ENCODE data around the gene CALD1. TPM values are rescaled to one million over a fixed set of nuclear protein-coding genes. Genes with fewer than 3 reads are reported as not detected.
"Not testable (repeated sequence)": the region's sequence is repeated elsewhere in the genome, so short reads cannot be mapped to it uniquely, and the experiment has no call there.

Gene CALD1
- total and polyA plus RNA-seq, 8 donors: 146 to 1,007 (median 302) TPM

- peak overlapping the region in 1 of 5 donors; percentile 31 for H3K27ac ChIP-seq
- DNase-seq: no peak
- no peaks in the 10 kb centered on the region for H3K27me3 ChIP-seq
- TF ChIP-seq CTCF (IDR thresholded peaks at IDR 0.05) (no peak), POLR2A (IDR thresholded peaks at IDR 0.05) (no peak), EP300 (IDR thresholded peaks at IDR 0.05) (no peak), POLR2AphosphoS5 (IDR thresholded peaks at IDR 0.05) (no peak)
- peaks cover 0 to 51% (median 11%) of the 10 kb centered on the region in 4 donors for H3K4me1 ChIP-seq
- no peak overlapping the region for H3K4me3 ChIP-seq
- WGBS, 5 donors: 59 to 81% (median 68%) methylated on average over 4 of the region's 4 CpGs
- intact Hi-C loops (cut with DNase I; ENCODE audit: low total_unique reads): no loop called here
- H3K36me3 ChIP-seq: peaks cover 10 to 85% (median 67%) of the 10 kb centered on the region in 4 donors
- H3K9me3 ChIP-seq: no peaks in the 10 kb centered on the region
Measured at GRCh38 chr7:134963036-134963435, 183.6 kb downstream of the CALD1 start.

- H3K27me3 ChIP-seq: no peaks in the 10 kb centered on the region
Measured at GRCh38 chr7:134966691-134967090, 187.3 kb downstream of the CALD1 start.

GRCh38 chr7:134968110-134968509 is 188.7 kb downstream of the CALD1 start:
- no peak for TF ChIP-seq CTCF (IDR thresholded peaks at IDR 0.05)
- TF ChIP-seq EP300 (IDR thresholded peaks at IDR 0.05): no peak
- no peak for TF ChIP-seq POLR2A (IDR thresholded peaks at IDR 0.05)
- no peak for TF ChIP-seq POLR2AphosphoS5 (IDR thresholded peaks at IDR 0.05)
- 78 to 92% (median 89%) methylated on average over 4 of the region's 4 CpGs for WGBS, 5 donors
- intact Hi-C loops (cut with DNase I; ENCODE audit: low total_unique reads): no loop called here
- Histone ChIP-seq H3K4me1 (peaks cover 0 to 21% (median 3%) of the 10 kb centered on the region in 4 donors), H3K36me3 (peaks cover 0 to 55% (median 38%) of the 10 kb centered on the region in 4 donors), H3K4me3 (no peak overlapping the region), H3K27ac (no peak overlapping the region), H3K9me3 (no peaks in the 10 kb centered on the region), H3K27me3 (no peaks in the 10 kb centered on the region)
- DNase-seq: no peak

More at GRCh38 chr7:134966691-134967090, 187.3 kb downstream of the CALD1 start:
- Histone ChIP-seq H3K9me3 (no peaks in the 10 kb centered on the region), H3K27ac (no peak overlapping the region), H3K36me3 (peaks cover 0 to 57% (median 39%) of the 10 kb centered on the region in 4 donors), H3K4me3 (no peak overlapping the region), H3K4me1 (peaks cover 0 to 32% (median 4%) of the 10 kb centered on the region in 4 donors)
- no peak for DNase-seq
- TF ChIP-seq POLR2AphosphoS5 (IDR thresholded peaks at IDR 0.05) (no peak), POLR2A (IDR thresholded peaks at IDR 0.05) (no peak), CTCF (IDR thresholded peaks at IDR 0.05) (no peak), EP300 (IDR thresholded peaks at IDR 0.05) (no peak)
- 45 to 70% (median 47%) methylated on average over 3 of the region's 3 CpGs for WGBS, 5 donors
- intact Hi-C loops (cut with DNase I; ENCODE audit: low total_unique reads): no loop called here

GRCh38 chr7:134981645-134982044 is 202.2 kb downstream of the CALD1 start:
- intact Hi-C loops (cut with DNase I; ENCODE audit: low total_unique reads); H3K4me3 ChIP-seq; H3K4me1 ChIP-seq; H3K27ac ChIP-seq; DNase-seq; H3K27me3 ChIP-seq; H3K36me3 ChIP-seq: not testable (repeated sequence)
- 92 to 100% (median 95%) methylated on average over 3 of the region's 3 CpGs for WGBS, 5 donors
- H3K9me3 ChIP-seq: peaks cover 0 to 15% (median 0%) of the 10 kb centered on the region in 4 donors

- DNase-seq: no peak
- TF ChIP-seq CTCF (IDR thresholded peaks at IDR 0.05): no peak
- TF ChIP-seq EP300 (IDR thresholded peaks at IDR 0.05): no peak
- no peak for TF ChIP-seq POLR2A (IDR thresholded peaks at IDR 0.05)
- TF ChIP-seq POLR2AphosphoS5 (IDR thresholded peaks at IDR 0.05): no peak
- Histone ChIP-seq H3K4me1 (peaks cover 9 to 41% (median 30%) of the 10 kb centered on the region in 4 donors), H3K9me3 (no peaks in the 10 kb centered on the region), H3K36me3 (peaks cover 0 to 3% (median 0%) of the 10 kb centered on the region in 4 donors), H3K27ac (peak overlapping the region; percentile 86 to 96 (median 94)), H3K4me3 (peak overlapping the region; percentile 60 to 76 (median 70)), H3K27me3 (no peaks in the 10 kb centered on the region)
- intact Hi-C loops (cut with DNase I; ENCODE audit: low total_unique reads): no loop called here
- 48 to 52% (median 51%) methylated on average over 8 of the region's 8 CpGs for WGBS, 5 donors
Measured at GRCh38 chr7:134985894-134986362, 206.5 kb downstream of the CALD1 start.

Data from stomach (tissue), 9 donors.